Activated naive CD4-positive, alpha-beta T cell treated with anti-CD3 and anti-CD28 coated beads, Interleukin-2, amount 10 ng/mL, durations not matched to agents 5 hours and 36 hours (primary cell): ENCODE results near the gene TRIM43. TPM values are rescaled to one million over a fixed set of nuclear protein-coding genes. Genes with fewer than 3 reads are reported as not detected.

Experiments used
- total RNA-seq, 2 experiments: library from RNA; stranded (reverse); gene quantifications; one replicate each; pipeline ENCODE4 v1.2.3, GENCODE V29; 2021

The TRIM43 gene
- total RNA-seq, result not detected

DNA sequence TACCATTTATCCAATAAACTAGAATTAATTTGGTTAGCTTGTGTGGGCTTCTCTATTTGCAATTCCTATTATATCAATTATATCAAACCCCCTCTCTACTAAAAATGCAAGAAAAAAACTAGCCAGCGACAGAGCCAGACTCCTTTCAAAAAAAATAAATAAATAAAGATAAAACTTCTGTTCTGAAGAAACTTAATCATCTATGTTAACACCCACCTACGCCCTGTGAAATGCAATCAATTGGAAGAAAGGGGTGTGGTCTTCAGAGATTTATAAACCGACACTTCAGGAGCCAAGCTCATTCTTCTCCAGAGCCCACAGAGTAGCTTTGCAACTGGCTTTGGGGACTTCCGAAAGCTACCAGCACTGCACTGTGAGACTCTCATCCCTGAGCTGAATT lies at the start of gene TRIM43:
Gene TRIM43 (plus strand): TSS at position 301 of the 400 bp plus-strand sequence. CDS start 2,023 bp downstream, outside the sequence.

Other genes with a start within 250 kb of the TRIM43 start
- 10 to 100 TPM; 31.4 to 34.4 TPM for gene FAHD2A, start 189.3 kb upstream of the TRIM43 start, total RNA-seq
- gene TRIM43B, start 107.2 kb upstream of the TRIM43 start, total RNA-seq, result not detected